ENCODE data around the gene LRRC72. TPM values are rescaled to one million over a fixed set of nuclear protein-coding genes. Genes with fewer than 3 reads are reported as not detected.
A peak's percentile ranks its signal among the peaks of the same experiment; 100 is the strongest.

Gene LRRC72
- total and polyA plus RNA-seq, 10 of the 15 experiments (the other 5 are each of a cell fraction or from before 2014, with no cell fraction given): not detected

GRCh38 chr7:16564023-16564380 is 37.4 kb downstream of the LRRC72 start (continued):
- TF ChIP-seq NFXL1 (IDR thresholded peaks at IDR 0.05; ENCODE audit: borderline replicate concordance): no peak
- no peak for TF ChIP-seq E2F4 (IDR thresholded peaks at IDR 0.05; ENCODE audit: low read depth, low read length)

- TF ChIP-seq NFYB (IDR thresholded peaks at IDR 0.05; ENCODE audit: insufficient read depth, low read depth, low read length): no peak
- TF ChIP-seq CHD1 (IDR thresholded peaks at IDR 0.05; ENCODE audit: low read depth, low read length): no peak
- TF ChIP-seq MXI1 (IDR thresholded peaks at IDR 0.05; ENCODE audit: low read depth, low read length): no peak
- TF ChIP-seq SMARCA5 (IDR thresholded peaks at IDR 0.05): no peak
- TF ChIP-seq ZNF592 (IDR thresholded peaks at IDR 0.05): 0 out of 2 replicates have a peak, but pooled peaks have one; percentile 60
- TF ChIP-seq RAD21 (IDR thresholded peaks at IDR 0.05; ENCODE audit: insufficient read depth, low read depth, low read length): peak; percentile 81
- TF ChIP-seq EGR1 (IDR thresholded peaks at IDR 0.05; ENCODE audit: borderline replicate concordance in 1 of 2, low read depth in 2 of 2, low read length in 2 of 2): no peak
- TF ChIP-seq CTCF (IDR thresholded peaks at IDR 0.05 in 2 of 3, conservative IDR thresholded peaks at IDR 0.05 in 1 of 3; ENCODE audit: control insufficient read depth in 2 of 3, extremely low read depth in 1 of 3, insufficient read depth in 1 of 3, low read depth in 3 of 3, low read length in 3 of 3): peak; percentile 58 to 64 (median 61); a peak in 5 of 6 replicates
- TF ChIP-seq SMC3 (IDR thresholded peaks at IDR 0.05; ENCODE audit: borderline replicate concordance, low read length): peak; percentile 63
- H3K36me3 ChIP-seq (ENCODE audit: control insufficient read depth in 2 of 2, insufficient read depth in 2 of 2, low read length in 1 of 2): no peaks in the 10 kb centered on the region
- no TSS peak for BruUV-seq (replicated peaks)
- H3K4me3 ChIP-seq: no peak overlapping the region
- FAIRE-seq (peak; percentile 80), ATAC-seq (peak; percentile 80), DNase-seq (ENCODE audit: low read depth, low spot score) (peak; percentile 8)
- ChIA-PET SMC1A (ENCODE audit: uncharacterized antibody, unreplicated experiment) (interaction anchor here (0.6 to 2.1 kb wide), 14 partner anchors 10 to 490 kb away, joined by 3 to 22 read pairs (median 3); no protein-coding TSS in a partner anchor), RAD21 (ENCODE audit: unreplicated experiment) (interaction anchor here (0.7 to 2.2 kb wide), 13 partner anchors 12 to 1848 kb away, joined by 3 to 23 read pairs (median 4); no protein-coding TSS in a partner anchor), POLR2A (interaction anchor here (0.7 kb wide), 1 partner anchor 185 kb away, joined by 3 read pairs; no protein-coding TSS in a partner anchor), CTCF (interaction anchor here (0.6 to 4.8 kb wide), 48 partner anchors 9 to 1865 kb away, joined by 3 to 81 read pairs (median 4); no protein-coding TSS in a partner anchor)
- intact Hi-C loops (cut with micrococcal nuclease; ENCODE audit: unreplicated experiment) (loop anchor here (1.0 to 2.0 kb wide), 2 partner anchors 132 to 487 kb away; no protein-coding TSS in a partner anchor), in situ Hi-C loops (cut with MboI) (loop anchor here (5.0 to 25.0 kb wide), 2 partner anchors 483 to 1253 kb away; no protein-coding TSS in a partner anchor)
- no peak overlapping the region for H3K4me2 ChIP-seq (ENCODE audit: control insufficient read depth, insufficient read depth)
- no peak overlapping the region for H2AFZ ChIP-seq (ENCODE audit: control insufficient read depth, low read depth, low read length)
- 12% methylated on average over 13 of the region's 13 CpGs for WGBS (ENCODE audit: insufficient coverage, insufficient replicate concordance, low lambda C conversion rate, missing lambda C conversion rate)
- H3K9me3 ChIP-seq (replicated peaks; ENCODE audit: control insufficient read depth, insufficient read depth, low read length): no peaks in the 10 kb centered on the region
- H3K4me1 ChIP-seq (ENCODE audit: control insufficient read depth, insufficient read depth, low read length): no peaks in the 10 kb centered on the region
- H3K27ac ChIP-seq (ENCODE audit: control insufficient read depth, insufficient read depth): no peak overlapping the region
- no peaks in the 10 kb centered on the region for H3K79me2 ChIP-seq (ENCODE audit: control insufficient read depth, insufficient read depth, low read length)
- H3K27me3 ChIP-seq (replicated peaks in 1 of 2; ENCODE audit: control insufficient read depth in 2 of 2, insufficient read depth in 2 of 2, low read length in 1 of 2): no peaks in the 10 kb centered on the region; a peak in 1 of 4 replicates
- H4K20me1 ChIP-seq (ENCODE audit: control insufficient read depth, insufficient read depth): no peaks in the 10 kb centered on the region
- no peak overlapping the region for H3K9ac ChIP-seq (ENCODE audit: control insufficient read depth, insufficient read depth, low read length)
Observed at GRCh38 chr7:16564909-16565426, 38.3 kb downstream of the LRRC72 start.
